Measurements from ENCODE around the gene LBX1.
A peak's percentile ranks its signal among the peaks of the same experiment; 100 is the strongest.

The LBX1 gene

GRCh38 chr10:101229266-101230182 lies at the start of gene LBX1:
Gene LBX1, minus strand, starts transcription at chr10:101229463. Its CDS starts 648 bp downstream, at chr10:101228815.
- DNase-seq, result no peak

- DNase-seq, result no peak
Measured at GRCh38 chr10:101273741-101274140, 44.5 kb upstream of the LBX1 start.

GRCh38 chr10:101273330-101273729 lies 44.1 kb upstream of the LBX1 start:
- no peak for DNase-seq

- peak; percentile 55 for DNase-seq
Measured at GRCh38 chr10:101272229-101272868, 43.1 kb upstream of the LBX1 start.

GRCh38 chr10:101270763-101271162 lies 41.5 kb upstream of the LBX1 start:
- DNase-seq, result no peak

GRCh38 chr10:101267776-101268175 lies 38.5 kb upstream of the LBX1 start:
- DNase-seq, result no peak

- DNase-seq, result no peak
Measured at GRCh38 chr10:101267290-101267680, 38.0 kb upstream of the LBX1 start.

GRCh38 chr10:101266381-101267289 lies 37.4 kb upstream of the LBX1 start:
- DNase-seq, result no peak

- no peak for DNase-seq
Measured at GRCh38 chr10:101263150-101263752, 34.0 kb upstream of the LBX1 start.

GRCh38 chr10:101262147-101262546 lies 32.9 kb upstream of the LBX1 start:
- DNase-seq, result no peak

GRCh38 chr10:101261702-101262101 lies 32.4 kb upstream of the LBX1 start:
- no peak for DNase-seq

- DNase-seq, result no peak
Measured at GRCh38 chr10:101260764-101261481, 31.7 kb upstream of the LBX1 start.

GRCh38 chr10:101258179-101258885 lies 29.1 kb upstream of the LBX1 start:
- DNase-seq, result no peak

- DNase-seq, result no peak
Measured at GRCh38 chr10:101257491-101257890, 28.2 kb upstream of the LBX1 start.

GRCh38 chr10:101257084-101257483 lies 27.8 kb upstream of the LBX1 start:
- no peak for DNase-seq

- no peak for DNase-seq
Measured at GRCh38 chr10:101256387-101256786, 27.1 kb upstream of the LBX1 start.

- no peak for DNase-seq
Measured at GRCh38 chr10:101250136-101250535, 20.9 kb upstream of the LBX1 start.

GRCh38 chr10:101249171-101249581 lies 19.9 kb upstream of the LBX1 start:
- no peak for DNase-seq

- DNase-seq, result no peak
Measured at GRCh38 chr10:101246639-101247038, 17.4 kb upstream of the LBX1 start.

- DNase-seq, result no peak
Measured at GRCh38 chr10:101244321-101245050, 15.2 kb upstream of the LBX1 start.

Measured in CD4-positive, alpha-beta T cell treated with Interleukin-10 for 1 hour (primary cell).